Testis (tissue), 2 donors: ENCODE results near the gene P2RX3.

Experiments used
- POLR2A ChIP-seq: fragments of 450-650 bp; IDR thresholded peaks from one replicate; pipeline ENCODE4 v1.6.1; 2017; ENCODE audit warnings: antibody characterized with exemption, mild to moderate bottlenecking, moderate library complexity
- TF ChIP-seq, protein P1 (sequence below), 3 experiments: fragments of 450-650 bp in 2 of 3; fragments of 200-600 bp in 1 of 3; sonication (generic) in 1 of 3; IDR thresholded peaks; one replicate each; pipeline ENCODE4 v1.5.1; 2016 to 2019; ENCODE audit warnings: antibody characterized with exemption in 3 of 3, mild to moderate bottlenecking in 2 of 3, moderate library complexity in 1 of 3

DNA sequence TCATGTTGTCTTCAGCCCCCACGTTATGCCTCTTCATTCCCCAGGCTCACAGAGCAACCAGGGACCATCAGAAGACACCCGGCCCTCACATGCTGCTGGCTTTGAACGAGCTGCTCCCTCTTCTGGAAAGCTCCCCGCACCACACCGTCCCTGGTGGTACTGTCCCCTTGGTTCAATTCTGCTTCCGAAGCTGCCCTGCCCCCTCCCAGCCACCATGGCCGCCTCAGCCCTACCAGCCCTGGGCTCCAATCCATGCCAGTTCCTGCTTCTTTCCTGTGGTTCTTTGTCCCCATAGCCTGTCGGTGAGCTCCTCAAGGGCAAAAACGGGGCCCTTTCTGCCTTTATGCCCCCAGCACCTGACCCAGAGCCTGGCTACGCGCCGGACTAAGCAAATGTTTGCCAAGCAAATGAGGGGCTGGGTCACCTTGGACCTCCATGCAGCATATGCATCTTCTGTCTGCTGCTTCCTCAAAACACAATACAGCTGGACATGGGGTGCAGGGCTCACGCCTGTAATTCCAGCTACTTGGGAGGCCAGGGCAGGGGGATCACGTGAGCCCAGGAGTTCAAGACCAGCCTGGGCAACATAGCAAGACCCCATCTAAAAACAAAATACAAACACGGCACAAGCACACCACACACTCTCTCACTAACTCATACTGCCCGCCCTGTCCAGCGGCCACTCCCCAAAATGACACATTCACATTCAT lies 34.7 kb upstream of the P2RX3 start:
- TF ChIP-seq, protein P1, sequence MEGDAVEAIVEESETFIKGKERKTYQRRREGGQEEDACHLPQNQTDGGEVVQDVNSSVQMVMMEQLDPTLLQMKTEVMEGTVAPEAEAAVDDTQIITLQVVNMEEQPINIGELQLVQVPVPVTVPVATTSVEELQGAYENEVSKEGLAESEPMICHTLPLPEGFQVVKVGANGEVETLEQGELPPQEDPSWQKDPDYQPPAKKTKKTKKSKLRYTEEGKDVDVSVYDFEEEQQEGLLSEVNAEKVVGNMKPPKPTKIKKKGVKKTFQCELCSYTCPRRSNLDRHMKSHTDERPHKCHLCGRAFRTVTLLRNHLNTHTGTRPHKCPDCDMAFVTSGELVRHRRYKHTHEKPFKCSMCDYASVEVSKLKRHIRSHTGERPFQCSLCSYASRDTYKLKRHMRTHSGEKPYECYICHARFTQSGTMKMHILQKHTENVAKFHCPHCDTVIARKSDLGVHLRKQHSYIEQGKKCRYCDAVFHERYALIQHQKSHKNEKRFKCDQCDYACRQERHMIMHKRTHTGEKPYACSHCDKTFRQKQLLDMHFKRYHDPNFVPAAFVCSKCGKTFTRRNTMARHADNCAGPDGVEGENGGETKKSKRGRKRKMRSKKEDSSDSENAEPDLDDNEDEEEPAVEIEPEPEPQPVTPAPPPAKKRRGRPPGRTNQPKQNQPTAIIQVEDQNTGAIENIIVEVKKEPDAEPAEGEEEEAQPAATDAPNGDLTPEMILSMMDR (IDR thresholded peaks at IDR 0.05): no peak
- TF ChIP-seq POLR2A: no peak
